Measurements from ENCODE around the gene HDGFL2. TPM values are rescaled to one million over a fixed set of nuclear protein-coding genes. Genes with fewer than 3 reads are reported as not detected.

HDGFL2 gene
- total RNA-seq, 1 experiment from 2014 or later: 75.2 TPM

GRCh38 chr19:4429256-4429655 is 42.8 kb upstream of the HDGFL2 start:
- no peak overlapping the region for H2AFZ ChIP-seq (ENCODE audit: low read depth, low read length, poor library complexity, severe bottlenecking)
- H3K4me2 ChIP-seq (ENCODE audit: low read length): no peak overlapping the region
- ChIA-PET POLR2A (no interaction called here), CTCF (no interaction called here), RAD21 (ENCODE audit: low non-redundant PET in 1 of 2, low total read pairs in 2 of 2, uncharacterized antibody in 2 of 2, unreplicated experiment in 2 of 2) (no interaction called here)
- no peak overlapping the region for H3K4me3 ChIP-seq (replicated peaks in 1 of 2; ENCODE audit: low read depth in 1 of 2, low read length in 2 of 2)
- BruUV-seq (replicated peaks): no TSS peak
- H3K4me1 ChIP-seq (ENCODE audit: control insufficient read depth in 1 of 2, insufficient read depth in 2 of 2, low read length in 2 of 2): no peaks in the 10 kb centered on the region
- no peak for TF ChIP-seq ZNF274 (IDR thresholded peaks at IDR 0.05; ENCODE audit: low read depth, low read length)
- no peak for TF ChIP-seq SRF (IDR thresholded peaks at IDR 0.05; ENCODE audit: low read depth)
- no peak for TF ChIP-seq EZH2 (IDR thresholded peaks at IDR 0.05)
- TF ChIP-seq POLR2A (IDR thresholded peaks at IDR 0.05; ENCODE audit: borderline replicate concordance, extremely low read depth, insufficient read depth, insufficient read length): no peak
- no peak for TF ChIP-seq ELF1 (IDR thresholded peaks at IDR 0.05; ENCODE audit: borderline replicate concordance, low read depth)
- TF ChIP-seq ZFX (IDR thresholded peaks at IDR 0.05): no peak
- no peak for TF ChIP-seq SIN3A (IDR thresholded peaks at IDR 0.05; ENCODE audit: low read depth)
- no peak for TF ChIP-seq CTCF (IDR thresholded peaks at IDR 0.05 in 2 of 3, conservative IDR thresholded peaks at IDR 0.05 in 1 of 3; ENCODE audit: borderline replicate concordance in 1 of 3, insufficient read depth in 1 of 3, low read depth in 2 of 3, low read length in 2 of 3)
- no peak for TF ChIP-seq TCF7L2 (IDR thresholded peaks at IDR 0.05; ENCODE audit: borderline replicate concordance, extremely low read depth, insufficient read depth, insufficient read length)
- TF ChIP-seq SP1 (IDR thresholded peaks at IDR 0.05; ENCODE audit: low read depth): no peak
- H3K9me2 ChIP-seq (ENCODE audit: insufficient read depth): no peaks in the 10 kb centered on the region
- H3K79me2 ChIP-seq (ENCODE audit: insufficient read depth, low read length): peaks cover 7% of the 10 kb centered on the region
- no peak for ATAC-seq
- H3K27me3 ChIP-seq (ENCODE audit: insufficient read depth, low read length): no peaks in the 10 kb centered on the region
- H3K36me3 ChIP-seq (ENCODE audit: control insufficient read depth in 1 of 2, insufficient read depth in 2 of 2, low read length in 2 of 2): peaks cover 49 to 54% of the 10 kb centered on the region in 2 experiments
- H3K9me3 ChIP-seq (ENCODE audit: control insufficient read depth in 1 of 2, insufficient read depth in 1 of 2, low read depth in 1 of 2, low read length in 2 of 2): no peaks in the 10 kb centered on the region
- no peak overlapping the region for H3K9ac ChIP-seq (ENCODE audit: low read length)
- H3K27ac ChIP-seq (ENCODE audit: low read depth, low read length): no peak overlapping the region
- H4K20me1 ChIP-seq (ENCODE audit: insufficient read depth): no peaks in the 10 kb centered on the region
- no peak for DNase-seq (ENCODE audit: low read depth, low spot score)
- intact Hi-C loops (cut with micrococcal nuclease): no loop called here

- no TSS peak for BruUV-seq (replicated peaks)
- no peak overlapping the region for H3K9ac ChIP-seq (ENCODE audit: low read length)
- intact Hi-C loops (cut with micrococcal nuclease): no loop called here
- RAD21 ChIA-PET (ENCODE audit: low non-redundant PET in 1 of 2, low total read pairs in 2 of 2, uncharacterized antibody in 2 of 2, unreplicated experiment in 2 of 2): no interaction called here
- ATAC-seq (no peak), DNase-seq (ENCODE audit: low read depth, low spot score) (no peak)
- peaks cover 48 to 58% of the 10 kb centered on the region in 2 experiments; a peak in 3 of 4 replicates for H3K36me3 ChIP-seq (ENCODE audit: control insufficient read depth in 1 of 2, insufficient read depth in 2 of 2, low read length in 2 of 2)
- peaks cover 12% of the 10 kb centered on the region for H3K79me2 ChIP-seq (ENCODE audit: insufficient read depth, low read length)
- no peaks in the 10 kb centered on the region for H3K9me3 ChIP-seq (ENCODE audit: control insufficient read depth in 1 of 2, insufficient read depth in 1 of 2, low read depth in 1 of 2, low read length in 2 of 2)
- POLR2A ChIA-PET: no interaction called here
- H3K4me3 ChIP-seq (replicated peaks in 1 of 2; ENCODE audit: low read depth in 1 of 2, low read length in 2 of 2): no peak overlapping the region
- H3K4me1 ChIP-seq (ENCODE audit: control insufficient read depth in 1 of 2, insufficient read depth in 2 of 2, low read length in 2 of 2): no peaks in the 10 kb centered on the region
- H3K27me3 ChIP-seq (ENCODE audit: insufficient read depth, low read length): no peaks in the 10 kb centered on the region
- H3K4me2 ChIP-seq (ENCODE audit: low read length): no peak overlapping the region
- no peaks in the 10 kb centered on the region for H3K9me2 ChIP-seq (ENCODE audit: insufficient read depth)
- no peak overlapping the region for H3K27ac ChIP-seq (ENCODE audit: low read depth, low read length)
- CTCF ChIA-PET: no interaction called here
- no peak overlapping the region for H2AFZ ChIP-seq (ENCODE audit: low read depth, low read length, poor library complexity, severe bottlenecking)
- no peaks in the 10 kb centered on the region for H4K20me1 ChIP-seq (ENCODE audit: insufficient read depth)
- TF ChIP-seq RAD21 (IDR thresholded peaks at IDR 0.05; ENCODE audit: low read depth) (no peak), SRF (IDR thresholded peaks at IDR 0.05; ENCODE audit: low read depth) (no peak), EZH2 (IDR thresholded peaks at IDR 0.05) (no peak), TCF7L2 (IDR thresholded peaks at IDR 0.05; ENCODE audit: borderline replicate concordance, extremely low read depth, insufficient read depth, insufficient read length) (no peak), MAX (IDR thresholded peaks at IDR 0.05) (no peak), CEBPB (IDR thresholded peaks at IDR 0.05; ENCODE audit: low read depth) (no peak), REST (IDR thresholded peaks at IDR 0.05; ENCODE audit: low read depth) (no peak), SP1 (IDR thresholded peaks at IDR 0.05; ENCODE audit: low read depth) (no peak), CBX3 (IDR thresholded peaks at IDR 0.05; ENCODE audit: low read depth) (no peak), EZH2phosphoT487 (IDR thresholded peaks at IDR 0.05; ENCODE audit: borderline replicate concordance) (no peak), ATF3 (IDR thresholded peaks at IDR 0.05) (no peak)
These were observed 42.3 kb upstream of the HDGFL2 start for GRCh38 chr19:4429771-4430171.
